ENCODE results near the gene LGALS3.
"Not testable (repeated sequence)": the region's sequence is repeated elsewhere in the genome, so short reads cannot be mapped to it uniquely, and the experiment has no call there.

LGALS3 gene

GRCh38 chr14:55129086-55129427, at the start of gene LGALS3:
Gene LGALS3 (plus strand): TSS chr14:55129252. CDS start chr14:55137374, 8,122 bp downstream.
- peaks cover 14% of the 10 kb centered on the region for H3K4me1 Mint-ChIP-seq
- peak within 1 kb of the TSS; percentile 70 for H3K4me3 Mint-ChIP-seq

DNA sequence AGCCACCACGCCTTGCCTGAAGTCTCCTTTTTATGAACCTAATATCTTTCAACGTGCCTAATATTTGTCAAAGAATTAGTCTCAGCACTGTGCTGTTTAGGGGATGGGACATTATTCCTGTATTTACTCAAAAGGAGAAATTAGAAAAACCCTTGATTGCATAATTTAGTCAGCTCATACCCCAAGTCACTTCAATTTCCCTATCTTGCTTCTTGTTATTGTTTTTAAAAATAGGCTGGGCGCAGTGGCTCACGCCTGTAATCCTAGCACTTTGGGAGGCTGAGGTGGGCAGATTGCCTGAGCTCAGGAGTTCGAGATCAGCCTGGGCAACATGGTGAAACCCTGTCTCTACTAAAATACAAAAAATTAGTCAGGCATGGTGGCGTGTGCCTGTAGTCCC, 49.1 kb upstream of the LGALS3 start:
- not testable (repeated sequence) for H3K36me3 Mint-ChIP-seq, H3K27me3 Mint-ChIP-seq, H3K9me3 Mint-ChIP-seq, H3K4me1 Mint-ChIP-seq, H3K27ac Mint-ChIP-seq, H3K4me3 Mint-ChIP-seq

More at GRCh38 chr14:55129086-55129427, at the start of gene LGALS3:
- H3K27me3 Mint-ChIP-seq, result peaks cover 25% of the 10 kb centered on the region
- H3K9me3 Mint-ChIP-seq, result no peaks in the 10 kb centered on the region
- H3K27ac Mint-ChIP-seq, result no peak within 1 kb of the TSS
- no peaks in the 10 kb centered on the region for H3K36me3 Mint-ChIP-seq

DNA sequence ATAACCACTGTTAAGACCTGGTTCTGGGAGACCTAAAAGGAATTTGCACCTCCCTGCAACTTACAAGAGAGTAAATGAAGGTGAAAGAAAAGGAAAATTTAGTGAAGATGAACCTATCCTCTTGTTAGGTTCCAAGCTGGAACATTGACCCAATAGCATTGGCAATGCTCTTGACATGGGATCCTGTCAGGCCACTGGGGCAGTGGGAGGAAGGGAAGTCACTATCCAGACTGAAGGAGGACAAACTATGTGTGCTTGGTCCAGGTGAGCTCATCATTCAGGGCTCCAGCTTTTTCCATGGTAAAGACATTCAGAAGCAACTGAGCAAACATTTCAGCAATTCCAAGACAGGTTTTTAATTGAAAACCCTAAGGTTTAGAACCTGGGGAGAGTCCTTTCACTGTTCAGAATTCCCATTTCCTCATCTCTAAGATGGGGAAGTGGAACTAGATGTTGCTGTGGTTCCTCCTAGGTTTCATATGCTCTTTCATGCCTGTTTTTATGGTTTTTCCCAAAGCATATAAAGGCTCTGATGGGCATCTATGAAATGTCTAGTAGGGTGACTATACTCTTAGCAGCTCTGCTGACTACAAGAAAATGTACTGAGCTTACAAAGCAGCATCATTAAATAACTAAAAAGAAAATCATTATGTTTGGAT, 44.5 kb upstream of the LGALS3 start:
- Mint-ChIP-seq H3K9me3 (no peaks in the 10 kb centered on the region), H3K4me3 (no peak overlapping the region), H3K36me3 (no peaks in the 10 kb centered on the region), H3K27me3 (no peaks in the 10 kb centered on the region), H3K27ac (no peak overlapping the region), H3K4me1 (no peaks in the 10 kb centered on the region)

GRCh38 chr14:55085060-55085660, 43.9 kb upstream of the LGALS3 start:
- Mint-ChIP-seq H3K27me3 (no peaks in the 10 kb centered on the region), H3K9me3 (no peaks in the 10 kb centered on the region), H3K27ac (no peak overlapping the region), H3K4me1 (no peaks in the 10 kb centered on the region), H3K4me3 (no peak overlapping the region), H3K36me3 (no peaks in the 10 kb centered on the region)

DNA sequence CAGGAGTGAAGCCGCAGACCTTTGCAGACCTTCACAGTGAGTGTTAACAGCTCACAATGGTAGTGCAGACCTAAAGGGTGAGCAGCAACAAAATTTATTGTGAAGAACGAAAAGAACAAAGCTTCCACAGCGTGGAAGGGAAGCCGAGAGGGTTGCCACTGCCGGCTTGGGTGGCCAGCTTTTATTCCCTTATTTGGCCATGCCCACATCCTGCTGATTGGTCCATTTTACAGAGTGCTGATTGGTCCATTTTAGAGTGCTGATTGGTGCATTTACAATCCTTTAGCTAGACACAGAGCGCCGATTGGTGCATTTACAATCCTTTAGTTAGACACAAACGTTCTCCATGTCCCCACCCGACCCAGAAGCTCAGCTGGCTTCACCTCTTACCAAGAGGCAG, 42.1 kb upstream of the LGALS3 start:
- Mint-ChIP-seq H3K9me3 (no peaks in the 10 kb centered on the region), H3K4me1 (no peaks in the 10 kb centered on the region), H3K36me3 (no peaks in the 10 kb centered on the region), H3K4me3 (no peak overlapping the region), H3K27ac (no peak overlapping the region), H3K27me3 (no peaks in the 10 kb centered on the region)

DNA sequence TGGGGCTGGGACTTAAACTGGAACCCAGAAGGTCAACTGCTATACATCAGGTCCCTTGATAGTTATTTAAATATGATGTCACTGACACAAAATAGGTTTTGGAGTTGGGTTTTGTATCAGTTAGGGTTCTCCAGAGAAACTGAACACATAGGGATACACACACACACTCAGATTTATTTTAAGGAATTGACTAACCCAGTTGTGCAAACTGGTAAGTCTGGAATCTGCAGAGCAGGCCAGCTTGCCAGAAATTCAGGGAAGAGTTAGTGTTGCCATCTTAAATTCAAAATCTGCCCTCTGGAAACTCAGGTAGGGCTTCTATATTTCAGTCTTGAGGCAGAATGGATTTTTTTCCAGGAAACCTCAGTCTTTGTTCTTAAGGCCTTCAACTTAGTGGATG, 40.7 kb upstream of the LGALS3 start:
- Mint-ChIP-seq H3K9me3 (no peaks in the 10 kb centered on the region), H3K36me3 (no peaks in the 10 kb centered on the region), H3K27ac (no peak overlapping the region), H3K27me3 (no peaks in the 10 kb centered on the region), H3K4me1 (no peaks in the 10 kb centered on the region), H3K4me3 (no peak overlapping the region)

- peak overlapping the region; percentile 12 for H3K27ac Mint-ChIP-seq
- no peaks in the 10 kb centered on the region for H3K36me3 Mint-ChIP-seq
- no peak overlapping the region for H3K4me3 Mint-ChIP-seq
- H3K9me3 Mint-ChIP-seq, result no peaks in the 10 kb centered on the region
- H3K4me1 Mint-ChIP-seq, result peaks cover 5% of the 10 kb centered on the region
- H3K27me3 Mint-ChIP-seq, result no peaks in the 10 kb centered on the region
Measured at GRCh38 chr14:55092341-55092740, 36.7 kb upstream of the LGALS3 start.

- Mint-ChIP-seq H3K9me3 (no peaks in the 10 kb centered on the region), H3K27me3 (no peaks in the 10 kb centered on the region), H3K4me1 (peaks cover 20% of the 10 kb centered on the region), H3K27ac (no peak overlapping the region), H3K4me3 (no peak overlapping the region), H3K36me3 (no peaks in the 10 kb centered on the region)
Measured at GRCh38 chr14:55094292-55095157, 34.5 kb upstream of the LGALS3 start.

- Mint-ChIP-seq H3K27ac (peak overlapping the region; percentile 88), H3K36me3 (no peaks in the 10 kb centered on the region), H3K4me1 (peaks cover 32% of the 10 kb centered on the region), H3K27me3 (no peaks in the 10 kb centered on the region), H3K4me3 (peak overlapping the region; percentile 30), H3K9me3 (no peaks in the 10 kb centered on the region)
Measured at GRCh38 chr14:55097881-55098560, 31.0 kb upstream of the LGALS3 start.

DNA sequence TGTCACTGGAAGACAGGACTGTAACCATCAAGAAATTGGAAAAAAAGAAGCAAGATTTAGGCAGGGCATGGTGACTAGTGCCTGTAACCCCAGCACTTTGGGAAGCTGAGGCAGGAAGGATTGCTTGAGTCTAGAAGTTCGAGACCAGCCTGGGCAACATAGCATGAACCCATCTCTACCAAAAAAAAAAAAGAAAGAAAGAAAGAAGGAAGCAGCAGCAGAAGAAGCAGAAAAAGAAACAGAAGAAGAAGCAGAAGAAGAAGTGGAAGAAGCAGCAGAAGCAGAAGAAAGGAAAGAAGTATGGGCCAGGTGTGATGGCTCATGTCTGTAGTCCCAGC, 30.5 kb upstream of the LGALS3 start:
- Mint-ChIP-seq H3K9me3 (no peaks in the 10 kb centered on the region), H3K36me3 (no peaks in the 10 kb centered on the region), H3K27ac (peak overlapping the region; percentile 88), H3K27me3 (no peaks in the 10 kb centered on the region), H3K4me1 (peaks cover 37% of the 10 kb centered on the region), H3K4me3 (peak overlapping the region; percentile 2)

GRCh38 chr14:55099756-55100155, 29.3 kb upstream of the LGALS3 start:
- no peak overlapping the region for H3K4me3 Mint-ChIP-seq
- H3K9me3 Mint-ChIP-seq, result no peaks in the 10 kb centered on the region
- H3K27me3 Mint-ChIP-seq, result no peaks in the 10 kb centered on the region
- no peak overlapping the region for H3K27ac Mint-ChIP-seq
- H3K4me1 Mint-ChIP-seq, result peaks cover 44% of the 10 kb centered on the region
- H3K36me3 Mint-ChIP-seq, result no peaks in the 10 kb centered on the region

- Mint-ChIP-seq H3K9me3 (no peaks in the 10 kb centered on the region), H3K27ac (no peak overlapping the region), H3K27me3 (no peaks in the 10 kb centered on the region), H3K4me3 (no peak overlapping the region), H3K4me1 (peaks cover 44% of the 10 kb centered on the region), H3K36me3 (no peaks in the 10 kb centered on the region)
Measured at GRCh38 chr14:55101698-55102097, 27.4 kb upstream of the LGALS3 start.

- H3K4me3 Mint-ChIP-seq, result peak overlapping the region; percentile 47
- peaks cover 40% of the 10 kb centered on the region for H3K4me1 Mint-ChIP-seq
- H3K36me3 Mint-ChIP-seq, result no peaks in the 10 kb centered on the region
- H3K27me3 Mint-ChIP-seq, result no peaks in the 10 kb centered on the region
- no peaks in the 10 kb centered on the region for H3K9me3 Mint-ChIP-seq
- H3K27ac Mint-ChIP-seq, result peak overlapping the region; percentile 82
Measured at GRCh38 chr14:55102141-55102621, 26.9 kb upstream of the LGALS3 start.

- no peaks in the 10 kb centered on the region for H3K9me3 Mint-ChIP-seq
- H3K27ac Mint-ChIP-seq, result peak overlapping the region; percentile 82
- H3K4me3 Mint-ChIP-seq, result peak overlapping the region; percentile 19
- H3K36me3 Mint-ChIP-seq, result no peaks in the 10 kb centered on the region
- no peaks in the 10 kb centered on the region for H3K27me3 Mint-ChIP-seq
- H3K4me1 Mint-ChIP-seq, result peaks cover 35% of the 10 kb centered on the region
Measured at GRCh38 chr14:55103005-55103640, 25.9 kb upstream of the LGALS3 start.

Data from activated naive CD4-positive, alpha-beta T cell treated with anti-CD3 and anti-CD28 coated beads, Interleukin-2, amount 50 U/mL, for 24 hours (primary cell).